SIG-M5 treated with dmso at 0.1 percent for 504 hours (cell line): ENCODE data around the gene MAB21L4.

Source experiments
- DNase-seq: peaks from one replicate; lab custom pipeline; 2025; ENCODE audit not compliant: unreplicated experiment; lab: John Stamatoyannopoulos, UW

The MAB21L4 gene

DNA sequence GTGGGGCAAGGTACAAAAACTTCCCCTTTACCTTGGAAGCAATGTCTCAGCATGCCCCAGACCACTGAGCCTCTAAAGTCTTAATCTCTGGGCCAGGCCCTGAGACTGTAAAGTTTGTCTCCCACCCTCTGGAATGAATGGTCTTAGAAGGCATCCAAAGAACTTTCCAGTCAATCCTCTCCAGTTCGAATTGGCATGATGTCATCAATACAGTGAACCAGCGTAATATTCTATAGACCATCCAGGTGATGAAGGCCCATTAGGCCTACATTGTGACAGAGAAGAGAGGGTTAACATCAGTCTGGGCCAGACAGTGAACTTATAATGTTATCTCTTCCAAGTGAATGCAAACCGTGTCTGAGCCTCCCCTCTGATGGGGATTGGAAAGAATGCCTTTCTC is 11.2 kb downstream of the MAB21L4 start:
- no peak for DNase-seq

DNA sequence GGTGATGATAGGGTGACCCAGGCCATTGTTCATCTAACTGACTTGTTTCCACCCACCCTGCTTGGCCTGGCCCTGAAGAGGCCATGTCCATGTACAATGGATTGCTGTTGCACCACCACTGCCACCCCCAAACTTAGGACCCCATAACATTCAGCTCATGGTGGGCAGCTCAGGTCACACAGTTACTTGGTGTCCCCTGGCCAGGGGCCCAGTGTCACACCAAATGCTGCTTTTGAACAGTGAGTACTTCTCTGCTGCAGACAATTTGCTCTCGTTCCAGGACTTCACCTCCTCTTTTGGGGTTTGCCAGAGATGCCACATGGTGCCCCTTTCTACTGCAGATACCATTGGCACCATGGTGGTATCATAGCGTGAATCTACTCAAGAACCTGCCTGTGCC is 11.7 kb downstream of the MAB21L4 start:
- no peak for DNase-seq

DNA sequence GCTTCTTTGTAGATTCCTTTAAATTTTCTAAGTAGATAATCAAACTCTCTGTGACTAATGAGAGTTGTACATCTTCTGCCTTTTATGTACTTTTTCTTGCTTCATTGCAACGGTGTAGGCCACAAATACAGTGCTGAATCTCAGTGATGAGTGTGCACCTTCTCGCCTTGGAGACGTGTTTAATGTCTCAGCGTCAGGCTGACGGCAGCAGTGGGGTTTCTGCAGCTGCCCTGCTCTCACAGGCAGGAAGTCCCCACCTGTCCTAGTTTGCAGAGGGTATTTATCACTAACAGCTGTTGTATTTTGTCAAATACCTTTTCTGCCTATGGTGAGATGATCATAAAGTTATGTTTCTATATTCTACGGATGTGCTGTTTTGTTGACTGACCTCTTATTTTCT is 14.0 kb downstream of the MAB21L4 start:
- DNase-seq = no peak

DNA sequence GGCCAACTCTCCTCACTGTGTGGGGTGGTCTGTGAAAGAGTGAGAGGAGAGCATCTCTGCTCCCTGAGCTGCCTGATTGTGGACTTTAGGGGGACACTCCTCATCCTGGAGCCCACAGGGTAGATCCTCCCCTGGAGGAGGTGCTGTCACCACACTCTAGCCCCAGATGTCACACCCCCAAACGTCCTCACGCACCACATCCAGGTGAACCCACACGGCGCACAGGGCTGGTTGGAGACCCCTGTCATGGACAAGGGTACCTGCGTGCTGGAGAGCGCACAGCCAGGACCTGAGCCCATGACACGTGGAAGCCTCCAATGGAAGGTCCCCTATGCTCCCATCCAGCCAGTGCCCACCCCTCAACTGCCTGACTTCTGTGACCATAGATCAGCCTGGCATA is 16.9 kb downstream of the MAB21L4 start:
- no peak for DNase-seq

DNA sequence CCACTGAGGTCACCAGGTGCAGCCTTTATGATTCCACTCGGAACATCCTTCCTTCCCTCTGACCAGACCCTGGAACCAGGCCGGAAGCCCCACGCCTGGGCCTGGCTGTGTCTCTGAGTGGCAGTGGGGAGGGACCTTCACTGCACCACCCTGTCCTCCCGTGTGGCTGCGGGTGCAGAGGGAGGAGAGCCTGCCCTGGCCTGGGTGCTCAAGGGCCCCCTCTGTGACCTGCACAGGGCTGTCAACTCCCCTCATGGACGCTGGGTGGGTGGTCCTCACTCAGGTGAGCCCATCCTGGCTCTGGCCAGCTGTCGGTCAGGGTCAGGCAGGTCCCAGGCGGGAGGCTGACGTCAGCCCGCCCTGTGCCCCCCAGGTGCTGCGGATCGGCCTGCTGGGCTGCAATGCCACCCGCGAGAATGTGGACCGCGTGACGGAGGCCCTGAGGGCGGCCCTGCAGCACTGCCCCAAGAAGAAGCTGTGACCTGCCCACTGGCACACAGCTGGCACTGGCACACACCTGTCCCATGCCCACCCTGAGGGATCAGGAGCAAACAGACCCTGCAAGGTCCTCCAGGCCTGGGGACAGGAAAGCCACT is 17.5 kb downstream of the MAB21L4 start:
- no peak for DNase-seq

DNA sequence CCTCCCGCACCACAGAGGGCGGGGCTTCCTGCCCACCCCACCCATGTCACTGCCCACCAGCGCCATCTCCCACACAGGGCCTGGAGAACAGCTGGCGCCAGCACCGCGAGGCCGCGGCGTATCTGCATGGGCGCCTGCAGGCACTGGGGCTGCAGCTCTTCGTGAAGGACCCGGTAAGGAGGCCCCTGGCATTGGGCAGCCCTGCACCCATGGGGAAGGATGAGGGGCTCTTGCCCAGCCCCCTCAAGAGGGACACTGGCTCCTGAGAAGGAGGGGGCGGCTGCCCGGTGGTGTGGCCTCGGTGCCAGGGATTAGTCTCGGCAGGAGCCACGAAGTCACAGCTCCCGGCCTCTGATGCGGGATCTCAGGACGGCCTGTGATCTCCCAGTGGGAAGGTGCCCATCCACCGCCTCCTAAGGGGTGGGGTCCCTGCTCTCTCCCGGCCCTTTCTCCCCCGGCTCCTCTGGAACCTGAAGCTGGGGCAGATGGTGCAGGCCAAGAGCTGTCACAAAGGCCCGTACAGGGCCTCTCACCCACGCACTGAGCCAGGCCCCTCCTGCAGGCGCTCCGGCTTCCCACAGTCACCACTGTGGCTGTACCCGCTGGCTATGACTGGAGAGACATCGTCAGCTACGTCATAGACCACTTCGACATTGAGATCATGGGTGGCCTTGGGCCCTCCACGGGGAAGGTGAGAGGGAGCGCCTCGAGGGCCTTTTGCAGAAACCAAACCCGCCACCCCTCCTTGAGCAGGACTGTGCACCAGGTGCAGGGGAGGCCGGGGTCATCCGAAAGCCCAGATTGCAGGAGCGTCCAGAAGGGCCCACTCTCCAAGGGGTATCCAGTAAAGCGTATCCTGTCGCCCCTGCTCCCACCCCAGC is 18.3 kb downstream of the MAB21L4 start:
- DNase-seq = no peak

DNA sequence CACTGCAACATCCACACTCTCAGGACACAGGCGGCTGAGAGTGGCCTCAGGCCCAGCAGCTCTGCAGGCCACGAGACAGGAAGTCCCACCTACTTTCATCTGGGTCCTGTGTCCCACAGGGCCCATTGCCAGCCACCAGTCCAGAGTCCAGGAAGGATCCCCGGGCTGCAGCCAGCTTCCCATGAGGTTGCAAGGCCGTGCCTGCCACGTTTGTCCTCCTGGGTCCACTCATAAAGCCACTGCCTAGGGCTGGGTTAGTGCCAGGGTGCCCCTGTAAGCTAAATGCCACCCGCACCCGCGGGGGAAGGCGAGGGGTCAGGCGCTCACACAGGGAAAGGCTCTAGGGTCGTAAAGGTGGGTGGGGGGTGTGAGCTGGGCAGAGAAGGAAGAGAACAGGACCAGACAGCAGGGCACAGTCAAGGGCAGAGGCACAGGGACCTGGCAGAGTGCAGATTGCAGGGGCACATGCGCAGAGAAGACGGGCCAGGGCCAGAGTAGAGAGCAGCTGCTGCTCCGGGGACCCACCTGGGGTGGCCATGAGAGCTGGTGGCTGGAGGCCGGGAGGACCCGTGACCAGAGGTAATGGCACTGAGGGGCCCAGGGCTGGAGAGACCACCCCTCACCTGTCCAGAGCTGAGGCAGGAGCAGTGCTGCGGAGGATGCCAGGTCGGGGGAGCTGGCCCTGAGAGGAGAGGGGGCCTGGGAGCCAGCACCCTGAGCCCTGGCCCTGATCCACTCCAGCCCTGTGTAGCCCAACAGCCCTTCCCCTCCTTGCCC is 19.3 kb downstream of the MAB21L4 start:
- no peak for DNase-seq

DNA sequence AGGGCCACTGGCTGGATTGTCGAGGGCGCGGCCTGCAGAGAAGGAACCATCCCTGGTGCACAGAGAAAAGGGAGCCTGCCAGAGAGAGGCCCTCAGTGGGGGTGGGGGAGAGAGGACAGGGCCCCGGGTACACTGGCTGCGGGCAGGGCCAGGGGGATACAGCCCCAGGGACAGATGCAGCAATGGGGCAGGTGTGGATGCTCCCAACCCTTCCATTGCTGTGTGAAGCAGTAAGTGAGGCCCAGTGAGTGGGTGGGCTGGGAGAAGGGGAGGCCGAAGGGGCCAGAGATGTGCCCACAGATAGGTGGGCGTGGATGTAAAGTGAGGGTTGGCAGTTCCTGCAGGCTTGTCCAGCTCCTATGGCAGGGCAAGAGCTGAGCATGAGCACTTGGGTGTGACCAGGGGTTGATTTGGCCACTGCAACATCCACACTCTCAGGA is 19.9 kb downstream of the MAB21L4 start:
- DNase-seq = no peak

DNA sequence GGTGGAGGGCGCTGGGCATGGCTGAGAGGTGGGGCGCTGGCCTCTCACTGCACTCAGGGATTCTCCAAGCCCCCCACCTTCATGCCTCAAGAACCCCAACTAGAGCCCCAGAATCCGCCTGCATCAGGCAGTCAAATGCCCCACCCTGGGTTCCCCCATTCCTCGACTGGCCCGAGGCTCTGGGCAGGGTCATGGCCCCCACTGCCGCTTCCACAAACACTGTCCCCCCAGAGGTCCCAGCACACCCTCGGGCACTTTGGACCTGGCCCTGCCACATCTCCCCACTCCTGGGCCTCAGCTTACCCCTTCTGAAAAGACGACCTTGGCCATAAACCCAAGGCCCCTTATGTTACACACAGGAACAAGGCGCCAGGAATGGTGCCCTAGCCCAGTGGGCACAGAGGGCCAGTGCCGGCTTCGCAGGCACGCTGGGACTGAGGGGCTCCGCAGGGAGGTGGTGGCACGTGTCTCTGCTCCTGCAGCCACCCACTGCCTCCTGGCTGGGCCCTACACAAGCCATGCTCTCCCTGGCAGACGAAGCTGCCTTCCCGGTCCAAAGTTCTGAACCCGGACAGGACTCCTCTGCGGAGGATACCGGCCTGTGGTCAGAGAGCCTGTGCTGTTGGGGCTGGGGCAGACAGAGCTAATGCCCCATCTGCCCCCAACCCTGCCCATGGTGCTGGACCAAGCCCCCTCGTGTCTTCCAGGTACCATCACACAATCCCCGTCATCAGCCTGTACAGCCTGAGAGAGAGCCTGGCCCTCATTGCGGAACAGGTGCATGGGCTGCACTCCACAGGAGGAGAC is 20.5 kb downstream of the MAB21L4 start:
- no peak for DNase-seq

DNA sequence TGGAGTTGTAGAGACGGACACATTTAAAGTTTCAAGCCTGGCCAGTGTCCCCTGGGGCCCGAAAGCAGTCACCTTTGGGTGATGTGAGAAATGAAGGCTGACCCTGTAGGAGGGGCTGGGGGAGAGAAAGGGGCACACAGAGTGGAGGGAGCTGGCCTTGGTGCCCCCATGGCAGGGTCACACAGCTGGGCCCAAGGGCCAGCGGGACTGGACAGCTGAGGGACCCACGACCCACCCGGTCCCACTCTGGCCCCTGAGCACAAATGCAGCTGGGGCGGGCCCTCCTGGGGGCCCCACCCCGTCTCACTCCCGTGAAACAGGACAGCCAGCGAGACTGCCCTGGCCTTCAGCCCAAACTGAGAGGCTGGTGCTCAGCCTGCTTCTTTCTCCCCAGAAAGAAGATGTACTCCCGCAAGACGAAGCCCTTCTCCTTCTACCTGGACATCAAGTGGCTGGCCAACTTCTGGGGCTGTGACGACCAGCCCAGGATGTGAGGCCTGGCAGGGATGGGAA is 21.2 kb downstream of the MAB21L4 start:
- DNase-seq = no peak

DNA sequence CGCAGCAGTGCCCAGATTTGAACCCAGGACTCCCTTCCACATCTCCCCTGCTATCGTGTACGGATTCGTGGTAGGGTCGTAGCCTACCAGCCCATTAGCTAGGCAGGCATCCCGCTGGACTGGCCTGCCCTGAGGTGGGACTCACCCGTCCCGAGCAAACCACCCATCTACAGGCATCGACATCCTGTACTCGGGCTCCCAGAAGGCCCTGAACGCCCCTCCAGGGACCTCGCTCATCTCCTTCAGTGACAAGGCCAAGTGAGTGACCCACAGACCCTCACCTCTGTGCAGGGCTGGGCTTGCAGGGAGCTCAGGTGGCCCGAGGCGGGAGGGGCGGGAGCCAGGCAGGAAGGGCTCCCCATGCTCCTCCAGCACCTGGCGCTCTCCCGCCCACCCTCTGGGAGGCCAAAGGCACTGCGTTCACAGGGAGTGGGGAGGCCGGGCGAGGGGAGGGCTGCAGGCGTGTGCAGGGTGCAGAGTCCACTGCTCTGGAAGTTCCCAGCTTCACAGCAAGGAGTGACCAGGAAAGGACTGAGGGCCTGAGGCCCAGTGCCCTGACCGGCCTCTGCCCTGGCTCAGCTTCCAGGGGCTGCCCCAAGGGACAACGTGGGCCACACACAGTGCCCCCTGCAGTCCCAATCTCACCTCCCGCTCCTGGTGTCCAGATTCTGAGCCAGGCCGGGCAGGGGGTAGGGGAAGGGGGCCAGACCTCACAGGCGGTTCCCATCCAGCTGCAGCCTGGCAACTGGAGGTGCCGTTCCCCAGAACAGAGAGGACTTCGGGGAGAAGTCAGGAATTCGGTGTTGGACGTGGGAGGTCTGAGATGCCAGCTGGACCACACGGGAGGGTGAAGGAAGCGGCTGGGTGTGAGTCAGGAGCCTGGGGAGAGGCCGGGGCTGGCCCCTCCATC is 21.9 kb downstream of the MAB21L4 start:
- no peak for DNase-seq

DNA sequence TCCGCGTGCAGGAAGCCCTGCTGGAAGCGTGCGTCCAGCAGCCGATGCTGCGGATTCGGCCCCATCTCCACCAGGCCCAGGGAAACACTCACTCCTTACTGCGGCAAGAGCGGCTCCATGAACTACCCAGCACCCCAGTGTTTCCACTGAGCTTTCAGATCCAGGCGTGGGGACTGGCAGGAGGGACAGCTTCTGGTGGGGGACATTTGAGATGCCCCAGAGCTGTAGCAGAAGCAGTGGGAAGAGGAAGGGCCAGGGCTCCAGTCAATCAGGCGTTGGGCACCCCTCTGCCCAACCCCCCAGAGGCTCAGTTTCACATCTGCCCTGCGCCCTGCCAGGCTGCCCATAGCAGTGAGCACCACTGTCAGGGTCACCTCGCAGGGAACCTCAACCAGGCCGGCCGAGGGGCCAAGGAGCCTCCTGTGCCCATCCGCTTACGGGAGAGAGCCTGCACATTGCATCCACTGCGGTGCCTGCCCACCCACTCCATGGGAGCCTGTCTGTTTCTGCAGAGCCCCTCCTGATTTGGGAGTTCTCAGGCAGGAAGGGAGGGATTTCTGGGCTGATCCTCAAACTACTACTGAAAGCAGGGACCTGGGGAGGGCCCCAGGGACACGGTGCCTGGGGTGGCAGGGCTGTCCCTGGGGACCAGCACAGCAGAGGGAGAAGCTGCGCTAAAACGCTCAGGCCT is 22.7 kb downstream of the MAB21L4 start:
- DNase-seq = no peak

DNA sequence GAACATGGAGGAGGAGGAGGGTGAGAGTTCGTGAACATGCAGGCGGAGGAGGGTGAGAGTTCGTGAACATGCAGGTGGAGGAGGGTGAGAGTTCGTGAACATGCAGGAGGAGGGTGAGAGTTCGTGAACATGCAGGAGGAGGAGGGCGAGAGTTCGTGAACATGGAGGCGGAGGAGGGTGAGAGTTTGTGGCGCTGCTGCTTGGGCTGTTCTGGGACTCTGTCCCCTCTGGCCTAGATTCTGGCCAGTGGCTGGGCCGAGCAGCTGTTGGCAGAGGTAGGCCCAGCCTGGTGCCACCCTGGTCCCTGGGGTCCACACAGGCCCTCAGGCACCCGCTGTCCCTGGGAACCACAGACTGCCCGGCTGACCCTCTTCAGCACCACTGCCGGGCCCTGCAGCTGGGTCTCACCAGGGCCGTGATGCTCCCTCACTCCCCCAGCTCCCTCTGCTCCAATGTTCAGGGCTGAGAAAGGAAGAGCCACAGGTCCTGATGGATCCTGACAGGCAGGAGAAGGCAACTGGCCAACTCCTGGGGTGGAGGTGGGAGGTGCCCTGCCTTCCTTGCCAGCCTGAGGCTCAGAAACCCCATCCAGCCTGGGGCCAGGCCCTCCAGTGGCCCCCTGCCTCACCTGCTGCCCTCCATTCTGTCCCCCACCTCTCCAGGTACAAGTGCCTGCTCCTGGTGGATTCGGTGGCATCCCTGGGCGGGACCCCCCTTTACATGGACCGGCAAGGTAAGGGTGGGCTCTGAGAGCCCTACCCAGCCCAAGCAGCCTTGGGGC is 23.4 kb downstream of the MAB21L4 start:
- no peak for DNase-seq

DNA sequence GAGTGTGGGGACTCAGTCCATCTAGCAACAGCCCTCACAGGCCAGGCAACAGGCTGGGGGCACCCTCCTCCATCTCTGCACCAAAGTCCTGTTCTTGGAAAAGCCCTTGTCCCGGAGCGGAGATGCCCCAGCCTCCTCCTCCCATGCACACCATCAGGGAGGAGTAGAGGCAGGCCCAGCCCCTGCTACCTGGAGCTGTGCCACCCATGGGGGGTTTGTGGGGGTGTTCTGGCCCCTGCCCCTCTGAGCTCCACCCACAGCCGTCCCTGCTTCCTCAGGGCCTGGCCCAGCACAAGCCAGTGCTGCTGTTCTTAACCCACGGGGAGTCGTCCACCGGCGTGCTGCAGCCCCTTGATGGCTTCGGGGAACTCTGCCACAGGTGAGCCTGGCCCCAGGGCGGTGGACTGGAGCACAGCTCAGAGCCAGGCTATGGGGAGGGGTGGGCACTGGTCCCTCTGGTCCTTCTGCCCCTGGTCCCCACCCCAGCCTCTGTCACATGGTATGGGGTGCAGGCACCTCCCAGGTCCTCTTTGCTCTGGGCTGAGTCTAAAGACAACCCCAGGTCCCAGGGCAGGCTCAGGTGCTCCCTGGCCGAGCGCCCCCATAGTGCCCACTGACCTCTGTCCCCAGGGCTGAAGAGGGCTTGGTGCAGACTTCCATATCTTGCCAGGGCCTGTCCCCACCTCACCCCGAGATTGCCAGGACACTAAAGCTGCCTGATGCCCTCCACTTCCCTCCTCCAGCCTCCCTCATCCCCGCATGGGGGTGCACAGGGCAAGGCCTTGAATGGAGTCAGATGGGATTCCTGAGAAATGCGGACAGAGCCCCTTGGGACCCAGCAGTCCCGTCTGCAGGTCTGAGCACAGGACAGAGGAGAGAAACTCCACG is 24.6 kb downstream of the MAB21L4 start:
- no peak for DNase-seq

DNA sequence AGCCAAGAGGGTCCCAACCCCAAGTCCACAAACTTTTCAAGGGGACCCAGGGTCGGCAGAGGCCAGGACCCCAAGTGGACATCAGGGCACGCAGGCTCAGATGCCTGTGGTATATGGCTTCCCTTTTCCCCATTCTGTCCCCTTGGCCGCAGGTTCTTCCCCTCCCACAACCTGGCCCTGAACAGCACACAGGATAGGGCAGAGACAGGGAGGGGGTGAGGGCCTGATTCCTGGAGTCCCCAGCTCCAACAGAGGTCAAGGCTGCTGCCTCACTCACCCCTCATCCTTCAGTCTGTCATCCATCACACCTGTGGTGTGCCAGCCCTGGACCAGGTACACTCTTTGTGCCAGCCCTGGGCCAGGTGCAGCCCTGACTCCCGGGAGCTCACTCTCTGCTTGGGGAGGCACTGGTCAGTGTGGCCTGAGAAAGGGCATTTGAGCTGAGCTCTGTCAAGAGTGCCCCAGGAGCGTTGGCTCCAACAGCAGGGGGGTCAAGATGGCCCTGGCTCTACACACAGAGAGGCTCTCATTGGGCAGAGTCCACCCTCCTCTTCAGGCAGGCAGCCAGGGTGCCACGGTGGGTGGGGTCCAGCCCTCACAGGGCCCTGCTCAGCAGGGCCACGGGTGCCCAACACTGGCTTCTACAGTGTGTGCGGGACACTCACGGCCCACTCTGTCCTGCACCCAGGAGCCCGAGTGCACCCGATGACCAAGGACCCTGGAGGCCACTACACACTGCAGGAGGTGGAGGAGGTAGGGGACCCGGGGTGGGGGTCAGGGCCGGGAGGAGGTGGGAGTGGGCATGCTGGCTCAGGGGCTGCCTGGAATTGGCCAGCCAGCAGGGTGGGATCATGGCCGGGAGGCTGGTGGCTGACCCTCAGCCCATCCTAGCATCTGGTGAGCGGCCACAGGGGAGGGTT is 25.7 kb downstream of the MAB21L4 start:
- DNase-seq = no peak
